DOHH2 (cell line): ENCODE measurements around the gene METTL3.

Source experiments
- H3F3A ChIP-seq: fragments of 200-600 bp; sonication (generic), shearing (Covaris generic); 2 replicates; pipeline ENCODE4 v1.6.0; 2016; ENCODE audit warnings: antibody characterized with exemption, mild to moderate bottlenecking; ENCODE audit not compliant: control insufficient read depth, insufficient read depth
- H3K27ac ChIP-seq: fragments of 200-600 bp; sonication (generic); 2 replicates; pipeline ENCODE4 v1.5.1; 2014; ENCODE audit warnings: low read depth, mild to moderate bottlenecking, low read length, moderate library complexity
- H3K27me3 ChIP-seq: fragments of 200-600 bp; sonication (generic); 2 replicates; pipeline ENCODE4 v1.6.1; 2014; ENCODE audit warnings: mild to moderate bottlenecking, low read length, mixed read lengths; ENCODE audit not compliant: control insufficient read depth
- H3K36me3 ChIP-seq: fragments of 200-600 bp; sonication (generic); 2 replicates; pipeline ENCODE4 v1.6.1; 2014; ENCODE audit warnings: mild to moderate bottlenecking, low read length, moderate library complexity, mixed read lengths; ENCODE audit not compliant: control insufficient read depth
- H3K4me1 ChIP-seq: fragments of 200-600 bp; sonication (generic); 2 replicates; pipeline ENCODE4 v1.6.1; 2014; ENCODE audit warnings: mild to moderate bottlenecking, low read length, mixed read lengths; ENCODE audit not compliant: control insufficient read depth
- H3K4me2 ChIP-seq: fragments of 200-600 bp; sonication (generic); 2 replicates; pipeline ENCODE4 v1.6.0; 2014; ENCODE audit warnings: mild to moderate bottlenecking, low read length, moderate library complexity
- H3K4me3 ChIP-seq: fragments of 200-600 bp; sonication (generic); 2 replicates; pipeline ENCODE4 v1.5.1; 2014; ENCODE audit warnings: mild to moderate bottlenecking, low read length, mixed read lengths
- H3K79me2 ChIP-seq: fragments of 200-600 bp; sonication (generic); 2 replicates; pipeline ENCODE4 v1.6.1; 2014; ENCODE audit warnings: mild to moderate bottlenecking, low read length, mixed read lengths; ENCODE audit not compliant: control insufficient read depth
- H3K9me2 ChIP-seq: fragments of 200-600 bp; sonication (generic); replicated peaks from 2 replicates; pipeline ENCODE4 v1.6.1; 2014; ENCODE audit warnings: mild to moderate bottlenecking, low read length, mixed read lengths; ENCODE audit not compliant: control insufficient read depth
- H3K9me3 ChIP-seq: fragments of 200-600 bp; sonication (generic); 2 replicates; pipeline ENCODE4 v1.6.1; 2014; ENCODE audit warnings: antibody characterized with exemption, low read length, mixed read lengths; ENCODE audit not compliant: control insufficient read depth, insufficient read depth
- H4K20me1 ChIP-seq: fragments of 200-600 bp; sonication (generic); 2 replicates; pipeline ENCODE4 v1.6.0; 2014; ENCODE audit warnings: low read depth, mild to moderate bottlenecking, antibody characterized with exemption, low read length, moderate library complexity; ENCODE audit not compliant: control insufficient read depth, insufficient read depth
- EZH2phosphoT487 ChIP-seq: fragments of 200-600 bp; sonication (generic); IDR thresholded peaks from 2 replicates; pipeline ENCODE4 v1.6.1; 2017; ENCODE audit warnings: borderline replicate concordance, mild to moderate bottlenecking, antibody characterized with exemption, low read length, moderate library complexity, mixed read lengths
- TF ChIP-seq, protein P1 (sequence below): fragments of 200-600 bp; sonication (generic); IDR thresholded peaks from one replicate; pipeline ENCODE4 v1.5.1; 2014; ENCODE audit warnings: antibody characterized with exemption, mild to moderate bottlenecking, low read depth, low read length; ENCODE audit not compliant: poor library complexity, severe bottlenecking

Gene METTL3

DNA sequence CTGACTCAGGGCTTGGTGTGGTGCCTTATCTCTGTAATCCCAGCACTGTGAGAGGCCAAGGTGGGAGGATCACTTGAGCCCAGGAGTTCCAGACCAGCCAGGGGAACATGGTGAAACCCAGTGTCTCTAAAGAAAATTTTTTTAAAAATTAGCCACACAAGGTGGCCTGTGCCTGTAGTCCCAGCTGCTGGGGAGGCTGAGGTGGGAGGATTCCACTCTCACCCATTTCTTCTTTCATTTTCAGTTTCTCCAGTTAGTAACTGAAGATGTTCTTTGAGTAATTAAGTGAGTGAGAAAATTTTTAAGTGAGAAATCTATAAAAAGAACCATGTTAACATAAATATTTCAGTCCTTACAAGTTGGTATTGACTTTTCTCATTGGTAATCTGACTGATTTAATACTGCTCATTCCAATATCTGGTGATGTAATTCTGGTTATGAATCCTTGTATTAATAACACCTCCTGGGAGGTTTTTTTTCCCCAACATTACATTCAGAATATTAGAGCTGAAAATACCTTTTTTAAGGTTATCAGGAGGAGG is 6.1 kb downstream of the METTL3 start:
- H4K20me1 ChIP-seq: no peaks in the 10 kb centered on the region

GRCh38 chr14:21503376-21503775 is 7.8 kb downstream of the METTL3 start:
- TF ChIP-seq, protein P1, sequence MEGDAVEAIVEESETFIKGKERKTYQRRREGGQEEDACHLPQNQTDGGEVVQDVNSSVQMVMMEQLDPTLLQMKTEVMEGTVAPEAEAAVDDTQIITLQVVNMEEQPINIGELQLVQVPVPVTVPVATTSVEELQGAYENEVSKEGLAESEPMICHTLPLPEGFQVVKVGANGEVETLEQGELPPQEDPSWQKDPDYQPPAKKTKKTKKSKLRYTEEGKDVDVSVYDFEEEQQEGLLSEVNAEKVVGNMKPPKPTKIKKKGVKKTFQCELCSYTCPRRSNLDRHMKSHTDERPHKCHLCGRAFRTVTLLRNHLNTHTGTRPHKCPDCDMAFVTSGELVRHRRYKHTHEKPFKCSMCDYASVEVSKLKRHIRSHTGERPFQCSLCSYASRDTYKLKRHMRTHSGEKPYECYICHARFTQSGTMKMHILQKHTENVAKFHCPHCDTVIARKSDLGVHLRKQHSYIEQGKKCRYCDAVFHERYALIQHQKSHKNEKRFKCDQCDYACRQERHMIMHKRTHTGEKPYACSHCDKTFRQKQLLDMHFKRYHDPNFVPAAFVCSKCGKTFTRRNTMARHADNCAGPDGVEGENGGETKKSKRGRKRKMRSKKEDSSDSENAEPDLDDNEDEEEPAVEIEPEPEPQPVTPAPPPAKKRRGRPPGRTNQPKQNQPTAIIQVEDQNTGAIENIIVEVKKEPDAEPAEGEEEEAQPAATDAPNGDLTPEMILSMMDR: no peak
- no peak for TF ChIP-seq EZH2phosphoT487
- Histone ChIP-seq H3K9me2 (no peaks in the 10 kb centered on the region), H3K4me2 (no peak overlapping the region)

More for the DNA sequence above, 6.1 kb downstream of the METTL3 start:
- Histone ChIP-seq H3K79me2 (peaks cover 67% of the 10 kb centered on the region), H3K4me3 (no peak overlapping the region), H3K27me3 (no peaks in the 10 kb centered on the region), H3K4me1 (peaks cover 13% of the 10 kb centered on the region), H3K4me2 (no peak overlapping the region), H3F3A (no peaks in the 10 kb centered on the region), H3K9me3 (no peaks in the 10 kb centered on the region), H3K36me3 (peaks cover 68% of the 10 kb centered on the region), H3K27ac (no peak overlapping the region), H3K9me2 (no peaks in the 10 kb centered on the region)
- TF ChIP-seq, protein P1: no peak
- no peak for TF ChIP-seq EZH2phosphoT487

GRCh38 chr14:21501568-21501967 is 9.6 kb downstream of the METTL3 start:
- H3K9me3 ChIP-seq: no peaks in the 10 kb centered on the region
- peaks cover 33% of the 10 kb centered on the region for H3K79me2 ChIP-seq
- no peak overlapping the region for H3K4me2 ChIP-seq
- TF ChIP-seq, protein P1: no peak
- no peak for TF ChIP-seq EZH2phosphoT487
- no peak overlapping the region for H3K4me3 ChIP-seq
- peaks cover 7% of the 10 kb centered on the region; the same call in 1 of the 2 replicates for H3F3A ChIP-seq
- H3K27me3 ChIP-seq: no peaks in the 10 kb centered on the region
- H3K9me2 ChIP-seq: no peaks in the 10 kb centered on the region
- no peaks in the 10 kb centered on the region for H3K4me1 ChIP-seq
- H3K36me3 ChIP-seq: peaks cover 78% of the 10 kb centered on the region
- H3K27ac ChIP-seq: no peak overlapping the region
- no peaks in the 10 kb centered on the region for H4K20me1 ChIP-seq

More at GRCh38 chr14:21503376-21503775, 7.8 kb downstream of the METTL3 start:
- H4K20me1 ChIP-seq: no peaks in the 10 kb centered on the region
- H3K36me3 ChIP-seq: peaks cover 73% of the 10 kb centered on the region
- H3K27ac ChIP-seq: no peak overlapping the region
- H3K27me3 ChIP-seq: no peaks in the 10 kb centered on the region
- 0 out of 2 replicates have a peak, but pooled peaks cover 3% of the 10 kb centered on the region for H3F3A ChIP-seq
- no peaks in the 10 kb centered on the region for H3K4me1 ChIP-seq
- no peaks in the 10 kb centered on the region for H3K9me3 ChIP-seq
- peaks cover 50% of the 10 kb centered on the region for H3K79me2 ChIP-seq
- no peak overlapping the region for H3K4me3 ChIP-seq
